ENCODE measurements around the gene HOXC10. TPM values are rescaled to one million over a fixed set of nuclear protein-coding genes. Genes with fewer than 3 reads are reported as not detected.

Gene HOXC10
- total and polyA plus RNA-seq, 2 donors (not counting 3 experiments of a cell fraction or from before 2014, with no cell fraction given): 0.18 TPM; not detected in 1

DNA sequence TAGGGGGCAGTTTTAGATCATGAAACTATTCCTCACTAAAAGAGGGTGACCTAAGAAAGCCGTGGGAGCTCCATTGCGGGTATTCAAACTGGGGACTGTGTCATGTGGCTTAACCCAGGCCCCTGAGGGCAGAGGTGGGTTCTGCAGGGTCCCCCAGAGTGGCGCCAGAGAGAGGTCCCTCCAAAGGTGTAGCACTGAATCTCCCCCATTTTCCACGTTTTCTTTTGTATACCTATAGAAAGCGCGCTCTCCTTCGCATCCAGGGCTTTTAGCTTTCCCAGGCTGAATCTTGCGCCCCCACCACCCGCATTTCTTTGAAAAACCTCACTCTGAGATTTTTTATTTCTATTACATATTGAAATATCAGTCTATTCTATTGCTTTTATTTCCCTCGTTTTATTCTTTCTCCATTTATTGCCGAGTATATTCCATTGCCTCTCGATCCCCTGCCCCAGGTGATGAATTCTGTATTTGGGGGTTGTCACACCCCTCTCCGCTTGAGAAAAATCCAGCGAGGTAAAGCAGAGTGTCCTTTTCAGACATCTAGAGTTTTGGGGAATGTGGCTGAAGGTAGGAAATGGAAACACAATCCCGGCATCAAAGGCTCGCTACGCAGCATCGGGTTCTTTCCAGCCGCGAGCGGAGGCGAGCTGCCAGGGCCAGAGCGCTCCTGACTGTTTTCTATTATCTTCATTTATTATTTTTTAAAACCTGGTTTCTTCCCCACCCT, 47.2 kb upstream of the HOXC10 start:
- Histone ChIP-seq H3K4me2 (ENCODE audit: insufficient read depth, low read length) (no peak overlapping the region), H2AFZ (ENCODE audit: low read depth, low read length) (no peak overlapping the region), H3K4me1 (ENCODE audit: control insufficient read depth, extremely low read depth, insufficient read depth, low read length) (no peaks in the 10 kb centered on the region), H3K9ac (replicated peaks; ENCODE audit: extremely low read depth, insufficient read depth, low read length) (no peak overlapping the region), H3K27me3 (ENCODE audit: control insufficient read depth in 2 of 2, insufficient read depth in 2 of 2, low read length in 2 of 2) (peaks cover 81 to 95% of the 10 kb centered on the region in 2 experiments), H4K20me1 (replicated peaks; ENCODE audit: control insufficient read depth, extremely low read depth, insufficient read depth, low read length) (no peaks in the 10 kb centered on the region), H3K36me3 (ENCODE audit: control insufficient read depth in 2 of 2, extremely low read depth in 1 of 2, insufficient read depth in 2 of 2, low read length in 2 of 2) (no peaks in the 10 kb centered on the region), H3K9me3 (replicated peaks; ENCODE audit: control insufficient read depth, insufficient read depth, low read length) (no peaks in the 10 kb centered on the region), H3K9me1 (replicated peaks; ENCODE audit: control insufficient read depth, extremely low read depth, insufficient read depth, low read length) (no peaks in the 10 kb centered on the region), H3K79me2 (ENCODE audit: control insufficient read depth, insufficient read depth, low read length) (no peaks in the 10 kb centered on the region), H3K27ac (ENCODE audit: insufficient read depth, low read depth, low read length) (no peak overlapping the region), H3K4me3 (replicated peaks in 1 of 3; ENCODE audit: insufficient read depth in 1 of 3, low read depth in 1 of 3, low read length in 3 of 3) (no peak overlapping the region)
- TF ChIP-seq POLR2AphosphoS5 (IDR thresholded peaks at IDR 0.05; ENCODE audit: insufficient read depth, low read depth, low read length) (no peak), GATA2 (IDR thresholded peaks at IDR 0.05; ENCODE audit: insufficient read depth, insufficient read length, low read depth, low read length) (no peak), CTCF (IDR thresholded peaks at IDR 0.05; ENCODE audit: extremely low read depth in 1 of 2, insufficient read depth in 1 of 2, low read depth in 1 of 2, low read length in 2 of 2) (no peak)
- no TSS peak for BruUV-seq (replicated peaks)
- intact Hi-C loops (cut with micrococcal nuclease) (no loop called here), dilution Hi-C loops (cut with MboI; ENCODE audit: extremely low pct_ligation_motif_present, low sequenced_read_pairs) (no loop called here)
- FAIRE-seq: no peak
- CTCF ChIA-PET: interaction anchor here (1.1 kb wide), 1 partner anchor 10 kb away, joined by 3 read pairs; no protein-coding TSS in a partner anchor
- no peak for DNase-seq (ENCODE audit: low read depth, low spot score)
- POLR2A ChIA-PET: no interaction called here

Measured in endothelial cell of umbilical vein (primary cell).